Upper lobe of left lung (tissue), 6 donors: ENCODE results near the gene NDUFV2. TPM values are rescaled to one million over a fixed set of nuclear protein-coding genes. Genes with fewer than 3 reads are reported as not detected.

Experiments used
- ATAC-seq, 2 donors: fragments of 200-7000 bp; cut with Tn5 transposase; one replicate each; pipeline ENCODE4 v1.9.1; 2022; ENCODE audit warnings: mild to moderate bottlenecking in 2 of 2, moderate library complexity in 2 of 2; ENCODE audit not compliant: low FRiP score in 2 of 2
- DNase-seq, 2 donors: peaks; one replicate each; pipeline ENCODE4 v3.0.0-alpha.2; 2019 to 2020
- H3K27ac ChIP-seq, 4 donors: fragments of 200-600 bp; sonication (generic); one replicate each; pipeline ENCODE4 v1.5.1; 2016 to 2019
- H3K27me3 ChIP-seq, 4 donors: fragments of 200-600 bp; sonication (generic); one replicate each; pipeline ENCODE4 v1.5.1; 2017 to 2019
- H3K36me3 ChIP-seq, 4 donors: fragments of 200-600 bp; sonication (generic); one replicate each; pipeline ENCODE4 v1.5.1; 2016 to 2019
- H3K4me1 ChIP-seq, 4 donors: fragments of 200-600 bp; sonication (generic); one replicate each; pipeline ENCODE4 v1.5.1; 2018 to 2019
- H3K4me3 ChIP-seq, 4 donors: fragments of 200-600 bp; sonication (generic); one replicate each; pipeline ENCODE4 v1.5.1; 2017 to 2019; ENCODE audit warnings: mild to moderate bottlenecking in 2 of 4, moderate library complexity in 1 of 4
- H3K9me3 ChIP-seq, 4 donors: fragments of 200-600 bp; sonication (generic); one replicate each; pipeline ENCODE4 v1.5.1; 2018 to 2019
- CTCF ChIP-seq, 6 experiments: fragments of 450-650 bp in 4 of 6; fragments of 200-600 bp in 2 of 6; sonication (generic) in 2 of 6; IDR thresholded peaks; one replicate each; pipeline ENCODE4 v1.5.1; 2016 to 2019; ENCODE audit warnings: antibody characterized with exemption in 6 of 6
- EP300 ChIP-seq, 4 donors: sonication (generic); formaldehyde crosslinking; IDR thresholded peaks; one replicate each; pipeline ENCODE4 v1.5.1; 2017; ENCODE audit warnings: antibody characterized with exemption in 4 of 4, control low read depth in 2 of 4
- POLR2A ChIP-seq, 4 donors: fragments of 450-650 bp; IDR thresholded peaks; one replicate each; pipeline ENCODE4 v1.5.1; 2016 to 2017; ENCODE audit warnings: antibody characterized with exemption in 4 of 4, mild to moderate bottlenecking in 2 of 4
- POLR2AphosphoS5 ChIP-seq, 2 donors: sonication (generic); formaldehyde crosslinking; IDR thresholded peaks; one replicate each; pipeline ENCODE4 v1.5.1; 2017; ENCODE audit warnings: antibody characterized with exemption in 2 of 2
- WGBS, 2 donors: methylation state at CpG; one replicate each; pipeline ENCODE4 v1.1.5; 2017 to 2018; 5-methylcytosine and 5-hydroxymethylcytosine counted together
- total RNA-seq, 6 donors: library from RNA; depleted of rRNA in 4 of 6; stranded (reverse); fragments of >200 nt in 4 of 6; gene quantifications; one replicate each; pipeline versions ENCODE4 v1.1.0 to v1.2.1, GENCODE V29; 2016 to 2021
- donor health status: DM: no; HTN: no; CAD: no; lungs with moderate emphysema.
- donor health status: DM: no; HTN: yes; CAD: no; lungs with severe emphysema.

Gene NDUFV2
- total RNA-seq, 6 donors from 2014 or later = 45.3 to 154 (median 113) TPM

- Histone ChIP-seq H3K4me3 (no peak overlapping the region), H3K27me3 (no peaks in the 10 kb centered on the region), H3K27ac (no peak overlapping the region), H3K4me1 (peaks cover 24 to 40% (median 36%) of the 10 kb centered on the region in 4 donors), H3K36me3 (no peaks in the 10 kb centered on the region), H3K9me3 (no peaks in the 10 kb centered on the region)
- 80 to 83% methylated on average over 4 of the region's 4 CpGs for WGBS, 2 donors
- TF ChIP-seq EP300 (IDR thresholded peaks at IDR 0.05) = no peak
- ATAC-seq (no peak), DNase-seq (no peak)
Observed at GRCh38 chr18:9177466-9177865, 75.0 kb downstream of the NDUFV2 start.

GRCh38 chr18:9178557-9178956 is 76.1 kb downstream of the NDUFV2 start:
- peaks cover 0 to 10% (median 0%) of the 10 kb centered on the region in 4 donors for H3K36me3 ChIP-seq
- H3K4me1 ChIP-seq = peaks cover 14 to 29% (median 27%) of the 10 kb centered on the region in 4 donors
- no peaks in the 10 kb centered on the region for H3K27me3 ChIP-seq
- TF ChIP-seq POLR2AphosphoS5 (IDR thresholded peaks at IDR 0.05) = no peak
- no peak for TF ChIP-seq EP300 (IDR thresholded peaks at IDR 0.05)
- no peak for TF ChIP-seq CTCF (IDR thresholded peaks at IDR 0.05)
- H3K9me3 ChIP-seq = no peaks in the 10 kb centered on the region
- DNase-seq (no peak), ATAC-seq (no peak)
- 98% methylated on average over 1 of the region's 1 CpG for WGBS, 2 donors
- H3K4me3 ChIP-seq = no peak overlapping the region
- no peak overlapping the region for H3K27ac ChIP-seq

GRCh38 chr18:9181275-9181674 is 78.8 kb downstream of the NDUFV2 start:
- no peaks in the 10 kb centered on the region for H3K9me3 ChIP-seq
- ATAC-seq (no peak), DNase-seq (no peak)
- H3K4me3 ChIP-seq = no peak overlapping the region
- H3K4me1 ChIP-seq = peaks cover 15 to 31% (median 27%) of the 10 kb centered on the region in 4 donors
- peaks cover 0 to 21% (median 0%) of the 10 kb centered on the region in 4 donors for H3K36me3 ChIP-seq
- WGBS, 2 donors = 89 to 93% methylated on average over 3 of the region's 3 CpGs
- H3K27ac ChIP-seq = no peak overlapping the region
- TF ChIP-seq EP300 (IDR thresholded peaks at IDR 0.05) = no peak
- no peak for TF ChIP-seq POLR2A (IDR thresholded peaks at IDR 0.05)
- TF ChIP-seq POLR2AphosphoS5 (IDR thresholded peaks at IDR 0.05) = no peak
- no peak for TF ChIP-seq CTCF (IDR thresholded peaks at IDR 0.05)
- H3K27me3 ChIP-seq = no peaks in the 10 kb centered on the region

GRCh38 chr18:9182852-9183399 is 80.4 kb downstream of the NDUFV2 start:
- no peaks in the 10 kb centered on the region for H3K27me3 ChIP-seq
- DNase-seq = no peak
- no peak overlapping the region for H3K27ac ChIP-seq
- H3K4me1 ChIP-seq = peaks cover 10 to 19% (median 13%) of the 10 kb centered on the region in 4 donors
- no peak for TF ChIP-seq EP300 (IDR thresholded peaks at IDR 0.05)
- TF ChIP-seq POLR2A (IDR thresholded peaks at IDR 0.05) = no peak
- TF ChIP-seq POLR2AphosphoS5 (IDR thresholded peaks at IDR 0.05) = no peak
- no peak for TF ChIP-seq CTCF (IDR thresholded peaks at IDR 0.05)
- 64 to 82% methylated on average over 5 of the region's 5 CpGs for WGBS, 2 donors
- no peak for ATAC-seq
- H3K9me3 ChIP-seq = no peaks in the 10 kb centered on the region
- no peak overlapping the region for H3K4me3 ChIP-seq
- peaks cover 0 to 32% (median 0%) of the 10 kb centered on the region in 4 donors for H3K36me3 ChIP-seq

Other genes with a start within 250 kb of the NDUFV2 start
- 10 to 100 TPM; 32.8 to 80.7 (median 65.6) TPM for gene ANKRD12, start 34.1 kb downstream of the NDUFV2 start, total RNA-seq
- 10 to 100 TPM in 5 of 6 donors, 1 to 10 TPM in 1; 7.3 to 37.0 (median 29.4) TPM for gene TWSG1, start 232.1 kb downstream of the NDUFV2 start, total RNA-seq